ENCODE results near the gene ZNF141. TPM values are rescaled to one million over a fixed set of nuclear protein-coding genes. Genes with fewer than 3 reads are reported as not detected.
"Not testable (repeated sequence)": the region's sequence is repeated elsewhere in the genome, so short reads cannot be mapped to it uniquely, and the experiment has no call there.

ZNF141 gene
- total RNA-seq, 1 experiment from 2014 or later, result not detected

DNA sequence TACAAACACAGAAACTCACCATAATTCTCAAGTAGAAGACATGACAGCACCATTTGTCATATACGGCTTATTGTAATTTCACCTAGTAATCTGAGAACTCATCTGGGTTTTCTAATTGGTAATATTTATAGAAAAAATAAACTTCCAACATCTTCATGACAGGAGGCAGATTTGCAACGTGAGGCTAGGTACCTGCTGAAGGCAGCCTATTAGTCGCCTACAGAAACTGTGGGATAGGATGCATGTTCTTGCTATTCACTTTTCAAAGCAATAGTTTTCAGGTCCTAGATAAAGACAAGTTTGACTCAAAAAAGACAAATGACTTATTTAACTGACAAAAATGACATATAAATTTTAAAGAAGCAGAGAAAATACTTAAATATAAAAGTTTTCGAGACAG, 35.2 kb upstream of the ZNF141 start:
- POLR2A ChIA-PET, result no interaction called here
- in situ Hi-C loops (cut with HindIII; ENCODE audit: low pct_unique_long_range_greater_than_20kb, low sequenced_read_pairs), result no loop called here
- CTCF ChIA-PET, result no interaction called here
- intact Hi-C loops (cut with micrococcal nuclease; ENCODE audit: unreplicated experiment), result no loop called here
- Histone ChIP-seq H3K27me3 (ENCODE audit: control insufficient read depth, insufficient read depth, low read length) (no peaks in the 10 kb centered on the region), H3K4me3 (ENCODE audit: low read depth in 2 of 2, low read length in 2 of 2) (no peak overlapping the region), H3K4me1 (ENCODE audit: control insufficient read depth, insufficient read depth, low read length) (no peaks in the 10 kb centered on the region), H3K27ac (ENCODE audit: low read length) (no peak overlapping the region), H3K9me3 (ENCODE audit: control insufficient read depth, insufficient read depth, low read depth, low read length) (no peaks in the 10 kb centered on the region), H3K36me3 (ENCODE audit: control insufficient read depth, insufficient read depth, low read length) (no peaks in the 10 kb centered on the region)
- no peak for DNase-seq (ENCODE audit: low read depth, low spot score)
- no peak for ATAC-seq
- no TSS peak for BruUV-seq (replicated peaks)
- TF ChIP-seq, protein P1, sequence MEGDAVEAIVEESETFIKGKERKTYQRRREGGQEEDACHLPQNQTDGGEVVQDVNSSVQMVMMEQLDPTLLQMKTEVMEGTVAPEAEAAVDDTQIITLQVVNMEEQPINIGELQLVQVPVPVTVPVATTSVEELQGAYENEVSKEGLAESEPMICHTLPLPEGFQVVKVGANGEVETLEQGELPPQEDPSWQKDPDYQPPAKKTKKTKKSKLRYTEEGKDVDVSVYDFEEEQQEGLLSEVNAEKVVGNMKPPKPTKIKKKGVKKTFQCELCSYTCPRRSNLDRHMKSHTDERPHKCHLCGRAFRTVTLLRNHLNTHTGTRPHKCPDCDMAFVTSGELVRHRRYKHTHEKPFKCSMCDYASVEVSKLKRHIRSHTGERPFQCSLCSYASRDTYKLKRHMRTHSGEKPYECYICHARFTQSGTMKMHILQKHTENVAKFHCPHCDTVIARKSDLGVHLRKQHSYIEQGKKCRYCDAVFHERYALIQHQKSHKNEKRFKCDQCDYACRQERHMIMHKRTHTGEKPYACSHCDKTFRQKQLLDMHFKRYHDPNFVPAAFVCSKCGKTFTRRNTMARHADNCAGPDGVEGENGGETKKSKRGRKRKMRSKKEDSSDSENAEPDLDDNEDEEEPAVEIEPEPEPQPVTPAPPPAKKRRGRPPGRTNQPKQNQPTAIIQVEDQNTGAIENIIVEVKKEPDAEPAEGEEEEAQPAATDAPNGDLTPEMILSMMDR (IDR thresholded peaks at IDR 0.05), result no peak
- no peak for TF ChIP-seq TCF7L2 (IDR thresholded peaks at IDR 0.05; ENCODE audit: low read depth, low read length)
- TF ChIP-seq POLR2AphosphoS5 (IDR thresholded peaks at IDR 0.05; ENCODE audit: low read depth, low read length), result no peak
- no peak for TF ChIP-seq SIN3A (IDR thresholded peaks at IDR 0.05; ENCODE audit: borderline replicate concordance, insufficient read depth, low read depth, low read length)
- TF ChIP-seq, protein P2, sequence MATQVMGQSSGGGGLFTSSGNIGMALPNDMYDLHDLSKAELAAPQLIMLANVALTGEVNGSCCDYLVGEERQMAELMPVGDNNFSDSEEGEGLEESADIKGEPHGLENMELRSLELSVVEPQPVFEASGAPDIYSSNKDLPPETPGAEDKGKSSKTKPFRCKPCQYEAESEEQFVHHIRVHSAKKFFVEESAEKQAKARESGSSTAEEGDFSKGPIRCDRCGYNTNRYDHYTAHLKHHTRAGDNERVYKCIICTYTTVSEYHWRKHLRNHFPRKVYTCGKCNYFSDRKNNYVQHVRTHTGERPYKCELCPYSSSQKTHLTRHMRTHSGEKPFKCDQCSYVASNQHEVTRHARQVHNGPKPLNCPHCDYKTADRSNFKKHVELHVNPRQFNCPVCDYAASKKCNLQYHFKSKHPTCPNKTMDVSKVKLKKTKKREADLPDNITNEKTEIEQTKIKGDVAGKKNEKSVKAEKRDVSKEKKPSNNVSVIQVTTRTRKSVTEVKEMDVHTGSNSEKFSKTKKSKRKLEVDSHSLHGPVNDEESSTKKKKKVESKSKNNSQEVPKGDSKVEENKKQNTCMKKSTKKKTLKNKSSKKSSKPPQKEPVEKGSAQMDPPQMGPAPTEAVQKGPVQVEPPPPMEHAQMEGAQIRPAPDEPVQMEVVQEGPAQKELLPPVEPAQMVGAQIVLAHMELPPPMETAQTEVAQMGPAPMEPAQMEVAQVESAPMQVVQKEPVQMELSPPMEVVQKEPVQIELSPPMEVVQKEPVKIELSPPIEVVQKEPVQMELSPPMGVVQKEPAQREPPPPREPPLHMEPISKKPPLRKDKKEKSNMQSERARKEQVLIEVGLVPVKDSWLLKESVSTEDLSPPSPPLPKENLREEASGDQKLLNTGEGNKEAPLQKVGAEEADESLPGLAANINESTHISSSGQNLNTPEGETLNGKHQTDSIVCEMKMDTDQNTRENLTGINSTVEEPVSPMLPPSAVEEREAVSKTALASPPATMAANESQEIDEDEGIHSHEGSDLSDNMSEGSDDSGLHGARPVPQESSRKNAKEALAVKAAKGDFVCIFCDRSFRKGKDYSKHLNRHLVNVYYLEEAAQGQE (IDR thresholded peaks at IDR 0.05; ENCODE audit: insufficient read depth in 1 of 2, low read depth in 2 of 2, low read length in 1 of 2), result no peak

DNA sequence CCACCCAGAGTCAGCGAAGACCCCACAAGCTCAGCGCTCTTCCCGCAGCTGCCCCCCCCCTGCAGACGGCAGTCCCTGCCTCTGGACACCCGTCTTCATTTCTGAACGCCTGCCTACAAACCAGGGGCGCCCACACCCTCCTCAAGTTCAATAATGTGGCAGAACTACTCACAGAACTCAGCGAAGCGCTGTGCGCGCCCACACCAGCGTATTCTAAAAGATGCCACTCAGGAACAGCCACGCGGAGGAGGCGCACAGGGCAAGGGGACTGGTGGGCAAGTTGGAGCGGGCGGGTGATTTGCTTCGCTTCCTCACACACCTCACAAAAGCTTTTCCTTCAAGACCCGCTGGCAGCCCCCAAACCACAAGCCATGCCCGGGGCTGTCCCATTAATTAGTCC, 33.1 kb upstream of the ZNF141 start:
- POLR2A ChIA-PET; DNase-seq (ENCODE audit: low read depth, low spot score); H3K9me3 ChIP-seq (ENCODE audit: control insufficient read depth, insufficient read depth, low read depth, low read length); H3K27me3 ChIP-seq (ENCODE audit: control insufficient read depth, insufficient read depth, low read length); CTCF ChIA-PET; BruUV-seq (replicated peaks); intact Hi-C loops (cut with micrococcal nuclease; ENCODE audit: unreplicated experiment); H3K27ac ChIP-seq (ENCODE audit: low read length); in situ Hi-C loops (cut with HindIII; ENCODE audit: low pct_unique_long_range_greater_than_20kb, low sequenced_read_pairs); H3K36me3 ChIP-seq (ENCODE audit: control insufficient read depth, insufficient read depth, low read length); H3K4me3 ChIP-seq (ENCODE audit: low read depth in 2 of 2, low read length in 2 of 2); H3K4me1 ChIP-seq (ENCODE audit: control insufficient read depth, insufficient read depth, low read length); ATAC-seq: not testable (repeated sequence)

DNA sequence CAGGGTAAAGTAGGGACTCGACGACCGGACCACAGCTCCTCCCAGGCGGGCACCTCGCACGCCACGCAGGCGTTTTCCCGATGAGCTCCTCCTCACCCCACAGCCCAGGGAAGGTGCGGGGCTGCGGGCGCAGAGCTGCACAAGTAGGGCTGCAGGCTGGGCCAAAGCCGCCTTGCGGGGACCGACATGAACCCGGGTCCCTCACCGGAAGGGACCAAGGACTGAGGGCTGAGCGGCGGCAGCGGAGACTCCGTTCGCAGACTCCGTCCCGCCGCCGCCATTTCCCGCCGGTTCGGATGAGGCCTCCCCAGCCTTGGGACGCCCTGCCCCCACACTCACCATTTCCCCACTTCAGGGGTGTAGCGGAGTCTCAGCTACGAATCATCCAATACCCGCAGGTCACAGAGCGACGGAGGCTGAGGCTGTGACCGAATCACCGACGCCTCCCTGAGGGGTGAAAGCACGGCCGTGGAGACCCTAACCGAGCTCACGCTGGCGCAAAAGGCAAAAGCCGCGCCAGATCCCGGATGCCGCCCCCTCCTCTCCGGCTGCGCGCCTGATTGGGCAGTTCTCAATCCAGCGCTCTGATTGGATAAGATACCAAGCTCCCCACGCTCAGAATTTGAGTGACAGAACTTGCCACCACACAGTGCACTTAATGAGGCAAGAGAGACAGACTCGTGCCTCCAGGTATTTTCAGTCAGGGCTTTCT, 32.5 kb upstream of the ZNF141 start, which contains the start of gene ZNF732:
TSS of gene ZNF732 (minus strand) at position 506 of the 712 bp plus-strand sequence. CDS start at position 342, 164 bp downstream.
- in situ Hi-C loops (cut with HindIII; ENCODE audit: low pct_unique_long_range_greater_than_20kb, low sequenced_read_pairs), result no loop called here
- H3K36me3 ChIP-seq (ENCODE audit: control insufficient read depth, insufficient read depth, low read length), result no peaks in the 10 kb centered on the region
- BruUV-seq (replicated peaks), result no TSS peak

More for the DNA sequence above, 32.5 kb upstream of the ZNF141 start, which contains the start of gene ZNF732:
- ATAC-seq, result no peak
- POLR2A ChIA-PET, result no interaction called here
- peak within 1 kb of the TSS in 1 of 2 experiments; percentile 11; a peak in 1 of 4 replicates for H3K4me3 ChIP-seq (ENCODE audit: low read depth in 2 of 2, low read length in 2 of 2)
- no peaks in the 10 kb centered on the region for H3K4me1 ChIP-seq (ENCODE audit: control insufficient read depth, insufficient read depth, low read length)
- no peaks in the 10 kb centered on the region for H3K9me3 ChIP-seq (ENCODE audit: control insufficient read depth, insufficient read depth, low read depth, low read length)
- intact Hi-C loops (cut with micrococcal nuclease; ENCODE audit: unreplicated experiment), result no loop called here
- TF ChIP-seq POLR2AphosphoS5 (IDR thresholded peaks at IDR 0.05; ENCODE audit: low read depth, low read length) (no peak), SIN3A (IDR thresholded peaks at IDR 0.05; ENCODE audit: borderline replicate concordance, insufficient read depth, low read depth, low read length) (no peak), TCF7L2 (IDR thresholded peaks at IDR 0.05; ENCODE audit: low read depth, low read length) (no peak)
- TF ChIP-seq, protein P2 (IDR thresholded peaks at IDR 0.05; ENCODE audit: insufficient read depth in 1 of 2, low read depth in 2 of 2, low read length in 1 of 2), result no peak
- TF ChIP-seq, protein P1 (IDR thresholded peaks at IDR 0.05), result no peak
- no peak for DNase-seq (ENCODE audit: low read depth, low spot score)
- no peaks in the 10 kb centered on the region for H3K27me3 ChIP-seq (ENCODE audit: control insufficient read depth, insufficient read depth, low read length)
- CTCF ChIA-PET, result no interaction called here
- no peak within 1 kb of the TSS for H3K27ac ChIP-seq (ENCODE audit: low read length)
